GM12892 (cell line): Measurements from ENCODE around the gene CCDC158.

ENCODE experiments used
- DNase-seq: peaks from one replicate; pipeline ENCODE4 v3.0.0; 2011; ENCODE audit not compliant: insufficient read length
- FAIRE-seq: peaks from 2 replicates; lab custom pipeline; 2011; peaks lifted over from hg19 to GRCh38; lab: Jason Lieb, UNC
- POLR2A ChIP-seq: IDR thresholded peaks from 2 replicates; pipeline ENCODE4 v1.6.1; 2011; ENCODE audit warnings: low read depth, low read length, control low read depth
- POLR2AphosphoS5 ChIP-seq: IDR thresholded peaks from 2 replicates; pipeline ENCODE4 v1.6.1; 2011; ENCODE audit warnings: low read depth, low read length, control low read depth
- TAF1 ChIP-seq: IDR thresholded peaks from 2 replicates; pipeline ENCODE4 v1.6.1; 2011; ENCODE audit warnings: low read depth, mild to moderate bottlenecking, control low read depth, low read length, borderline replicate concordance

The CCDC158 gene

DNA sequence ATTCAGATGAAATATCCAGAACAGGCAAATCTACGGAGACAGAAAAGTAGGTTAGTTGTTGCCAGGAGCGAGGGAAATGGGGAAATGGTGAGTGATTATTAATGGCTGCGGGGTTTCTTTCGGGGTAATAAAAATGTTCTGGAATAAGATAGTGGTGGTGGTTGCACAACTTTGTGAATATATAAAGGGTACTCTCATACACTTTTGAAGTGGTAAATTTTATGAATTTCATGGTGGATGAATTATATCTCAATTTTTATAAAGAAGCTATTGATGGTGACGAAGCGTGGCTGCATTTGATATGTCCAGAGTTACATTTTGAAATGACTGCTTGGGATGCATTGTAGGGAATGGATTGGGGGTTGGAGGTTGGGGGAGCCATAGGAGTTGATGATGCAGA lies 153.1 kb downstream of the CCDC158 start:
- no peak for FAIRE-seq
- TF ChIP-seq TAF1 (no peak), POLR2A (no peak), POLR2AphosphoS5 (no peak)
- no peak for DNase-seq

- no peak for FAIRE-seq
- TF ChIP-seq POLR2A (no peak), TAF1 (no peak), POLR2AphosphoS5 (no peak)
These were observed 154.3 kb downstream of the CCDC158 start for GRCh38 chr4:76266627-76267026.

DNA sequence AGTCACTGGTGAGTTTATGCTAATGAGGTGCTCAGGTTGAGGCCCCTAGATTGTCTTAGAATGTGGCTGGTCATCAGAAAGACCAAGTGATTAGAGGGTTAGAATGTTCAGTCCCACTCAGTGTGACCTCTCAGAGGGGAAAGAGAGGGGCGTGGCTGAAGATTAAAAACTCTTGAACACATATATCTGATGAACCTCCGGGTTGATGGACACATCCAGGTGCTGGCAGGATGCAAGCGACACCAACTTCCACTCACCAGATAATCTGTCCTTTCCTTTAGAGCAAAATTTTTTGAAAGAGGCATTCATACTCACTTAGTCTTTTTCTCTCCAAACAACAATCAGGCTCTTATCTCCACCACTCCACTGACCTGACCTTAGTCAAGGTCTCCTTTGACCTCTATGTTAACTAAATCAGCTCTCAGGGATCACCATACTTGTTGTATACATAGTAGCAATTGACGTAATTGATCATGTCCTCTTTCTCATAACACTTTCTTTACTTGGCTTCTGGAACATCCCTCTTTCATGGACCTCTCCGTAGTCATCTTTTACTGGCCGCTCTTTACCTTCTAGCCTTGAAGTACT lies 155.2 kb downstream of the CCDC158 start:
- TF ChIP-seq POLR2AphosphoS5 (no peak), POLR2A (no peak), TAF1 (no peak)
- FAIRE-seq (no peak), DNase-seq (no peak)

More at GRCh38 chr4:76266627-76267026, 154.3 kb downstream of the CCDC158 start:
- no peak for DNase-seq
